Measurements from ENCODE around the gene POM121L2.

The POM121L2 gene
- 0 to 0.10 (median 0) reads per million in 9 experiments for total RNA-seq

DNA sequence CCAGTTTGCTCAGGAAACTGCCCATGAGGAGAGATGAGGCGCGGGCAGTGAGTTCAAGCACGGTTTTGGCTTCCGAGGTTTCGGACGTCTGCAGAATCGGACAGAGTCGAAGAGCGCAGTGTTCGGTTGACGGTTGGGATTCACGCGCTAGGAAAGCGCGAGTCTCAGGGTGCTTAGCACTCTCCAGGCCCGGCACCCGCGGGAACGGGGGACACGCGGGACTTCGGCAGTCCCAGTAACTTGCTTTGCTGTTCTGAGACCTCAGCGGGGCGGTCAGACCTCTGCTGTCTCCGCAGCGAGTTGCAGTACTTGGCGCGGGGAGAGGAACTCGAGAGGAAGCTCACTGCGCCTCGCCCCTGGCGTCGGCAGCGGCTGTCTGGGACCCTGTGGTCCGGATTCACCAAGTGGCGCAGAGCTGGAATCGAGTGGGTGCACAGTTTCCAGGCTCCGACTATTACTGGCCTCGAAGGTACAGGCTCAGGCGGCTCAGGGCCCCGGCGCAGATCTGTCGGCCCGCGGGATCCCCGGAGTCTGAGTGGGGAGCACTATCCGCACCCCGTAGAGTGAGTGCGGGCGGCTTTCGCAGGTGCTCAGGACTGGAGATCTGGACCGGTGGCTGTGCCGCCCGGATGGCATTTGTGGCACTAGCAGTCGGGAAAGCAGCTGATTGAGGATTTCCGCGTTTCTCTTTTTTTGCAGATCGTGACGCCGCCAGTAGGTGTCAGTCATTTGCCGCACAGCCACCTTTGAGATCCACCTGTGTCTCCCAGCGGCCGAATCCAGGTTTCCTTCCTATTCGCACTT, at the start of gene POM121L2:
Gene POM121L2 (minus strand): TSS at position 128 of the 804 bp plus-strand sequence. CDS start 103 bp downstream, at position 25.
- Mint-ChIP-seq H3K4me1 (ENCODE audit: low read depth in 2 of 2) (peaks cover 13 to 14% of the 10 kb centered on the region in 2 donors), H3K27me3 (peaks cover 68 to 91% of the 10 kb centered on the region in 2 donors), H3K36me3 (ENCODE audit: insufficient read depth) (peaks cover 6% of the 10 kb centered on the region), H3K27ac (peak within 1 kb of the TSS in 1 of 2 donors; percentile 42), H3K9me3 (no peaks in the 10 kb centered on the region), H3K4me3 (peak within 1 kb of the TSS; percentile 77)
- DNase-seq, result peak; percentile 34 to 56 (median 48)
- peak; percentile 61 for ATAC-seq (replicated peaks)

DNA sequence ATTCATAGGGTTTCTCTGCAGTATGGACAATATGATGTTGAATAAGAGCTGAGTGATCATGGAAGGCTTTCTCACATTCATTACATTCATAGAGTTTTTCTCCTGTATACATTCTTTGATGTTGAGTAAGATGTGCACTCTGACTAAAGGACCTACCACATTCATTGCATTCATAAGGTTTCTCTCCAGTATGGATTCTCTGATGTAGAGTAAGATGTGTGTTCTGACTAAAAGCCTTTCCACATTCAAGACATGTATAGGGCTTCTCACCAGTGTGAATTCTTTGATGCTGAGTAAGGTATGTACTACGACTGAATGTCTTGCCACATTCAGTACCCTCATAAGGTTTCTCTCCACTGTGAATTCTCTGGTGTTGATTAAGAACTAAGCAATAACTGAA, 47.2 kb upstream of the POM121L2 start:
- H3K9me3 Mint-ChIP-seq, result peaks cover 9 to 22% of the 10 kb centered on the region in 2 donors
- no peaks in the 10 kb centered on the region for H3K27me3 Mint-ChIP-seq
- DNase-seq, result no peak
- ATAC-seq (replicated peaks), result no peak
- H3K27ac Mint-ChIP-seq, result no peak overlapping the region
- no peaks in the 10 kb centered on the region for H3K4me1 Mint-ChIP-seq (ENCODE audit: low read depth in 2 of 2)
- no peak overlapping the region for H3K4me3 Mint-ChIP-seq
- H3K36me3 Mint-ChIP-seq (ENCODE audit: insufficient read depth), result peaks cover 4% of the 10 kb centered on the region

DNA sequence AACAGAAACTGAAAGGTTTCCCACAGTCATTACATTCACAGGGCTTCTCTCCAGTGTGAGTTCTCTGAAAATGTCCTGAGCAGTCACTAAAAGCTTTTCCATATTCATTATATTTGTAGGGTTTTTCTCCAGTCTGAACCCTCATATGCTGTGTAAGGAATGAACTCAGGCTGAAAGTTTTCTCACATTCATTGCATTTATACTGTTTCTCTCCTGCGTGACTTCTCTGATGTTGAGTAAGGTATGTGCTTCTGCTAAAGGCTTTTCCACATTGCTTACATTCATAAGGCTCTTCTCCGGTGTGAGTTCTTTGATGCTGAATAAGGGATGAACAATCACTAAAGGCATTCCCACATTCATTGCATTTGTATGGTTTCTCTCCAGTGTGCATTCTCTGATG, 46.7 kb upstream of the POM121L2 start:
- Mint-ChIP-seq H3K36me3 (ENCODE audit: insufficient read depth) (peaks cover 4% of the 10 kb centered on the region), H3K9me3 (peaks cover 9 to 22% of the 10 kb centered on the region in 2 donors), H3K4me1 (ENCODE audit: low read depth in 2 of 2) (no peaks in the 10 kb centered on the region), H3K27me3 (no peaks in the 10 kb centered on the region), H3K4me3 (no peak overlapping the region), H3K27ac (no peak overlapping the region)
- ATAC-seq (replicated peaks) (no peak), DNase-seq (no peak)

DNA sequence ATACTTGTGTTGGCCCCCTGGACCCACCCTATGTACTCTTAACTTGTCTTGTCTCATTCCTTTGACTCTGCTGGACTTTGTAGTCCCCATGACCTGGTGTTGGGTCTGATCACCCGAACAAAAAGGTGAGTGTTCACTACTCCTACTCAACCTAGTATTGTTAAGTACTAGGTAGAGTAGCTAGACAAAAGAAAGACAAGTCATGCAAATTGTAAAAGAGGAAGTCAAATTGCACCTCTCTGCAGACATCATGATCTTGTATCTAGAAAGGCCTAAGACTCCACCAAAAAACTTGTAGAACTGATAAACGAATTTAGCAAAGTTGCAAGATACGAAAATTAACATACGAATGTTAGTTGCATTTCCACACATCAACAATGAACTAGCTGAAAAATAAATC, 40.8 kb upstream of the POM121L2 start:
- no peak overlapping the region for H3K27ac Mint-ChIP-seq
- no peak for DNase-seq

DNA sequence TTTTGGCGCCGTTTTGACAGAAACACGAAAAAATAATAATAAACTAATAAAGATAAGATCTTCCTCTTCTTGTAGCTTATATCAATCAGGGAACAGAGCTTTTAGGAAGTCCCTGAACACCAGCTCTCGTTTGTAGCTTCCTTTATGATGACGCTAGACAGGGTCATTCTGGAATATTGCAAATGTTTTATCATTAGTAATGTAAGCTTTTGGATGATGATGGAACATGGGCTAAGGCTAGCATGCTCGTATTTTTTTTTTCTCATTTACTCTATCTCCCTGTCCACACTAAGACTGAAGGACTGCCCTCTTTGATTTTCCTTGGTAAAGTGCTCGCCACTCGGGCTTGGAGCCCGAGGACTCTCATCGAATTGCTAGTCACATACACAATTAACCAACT, 22.1 kb upstream of the POM121L2 start:
- Mint-ChIP-seq H3K36me3 (ENCODE audit: insufficient read depth) (peaks cover 13% of the 10 kb centered on the region), H3K9me3 (no peaks in the 10 kb centered on the region), H3K4me3 (peak overlapping the region in 1 of 2 donors; percentile 23), H3K27me3 (peaks cover 14 to 47% of the 10 kb centered on the region in 2 donors), H3K4me1 (ENCODE audit: low read depth in 2 of 2) (peaks cover 6 to 9% of the 10 kb centered on the region in 2 donors), H3K27ac (no peak overlapping the region)
- DNase-seq, result no peak
- no peak for ATAC-seq (replicated peaks)

More for the DNA sequence above, 40.8 kb upstream of the POM121L2 start:
- Mint-ChIP-seq H3K4me1 (ENCODE audit: low read depth in 2 of 2) (no peaks in the 10 kb centered on the region), H3K4me3 (no peak overlapping the region), H3K27me3 (peaks cover 9 to 14% of the 10 kb centered on the region in 2 donors), H3K36me3 (ENCODE audit: insufficient read depth) (no peaks in the 10 kb centered on the region), H3K9me3 (peaks cover 2 to 7% of the 10 kb centered on the region in 2 donors)
- ATAC-seq (replicated peaks), result no peak

DNA sequence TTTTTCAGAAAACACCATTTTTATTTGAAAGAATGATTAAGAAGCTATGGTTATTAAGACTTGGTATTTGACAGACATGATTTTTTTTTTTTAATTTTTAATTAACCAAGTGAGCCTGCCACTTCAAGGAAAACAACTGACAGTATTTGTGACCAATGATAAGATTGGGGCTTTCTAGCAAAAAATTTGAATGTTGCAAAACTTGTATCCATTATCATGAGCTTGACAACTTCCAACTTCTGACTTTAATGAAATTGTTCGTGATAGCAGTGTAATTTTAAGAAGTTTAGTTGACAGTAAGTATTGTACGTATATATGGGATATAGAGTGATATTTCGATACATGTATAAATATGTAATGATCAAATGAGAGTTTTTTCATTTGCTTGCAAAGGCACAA, 21.6 kb upstream of the POM121L2 start:
- ATAC-seq (replicated peaks) (no peak), DNase-seq (no peak)
- Mint-ChIP-seq H3K36me3 (ENCODE audit: insufficient read depth) (peaks cover 13% of the 10 kb centered on the region), H3K27me3 (peaks cover 17 to 47% of the 10 kb centered on the region in 2 donors), H3K4me3 (peak overlapping the region in 1 of 2 donors; percentile 85), H3K27ac (no peak overlapping the region), H3K4me1 (ENCODE audit: low read depth in 2 of 2) (peaks cover 6 to 9% of the 10 kb centered on the region in 2 donors), H3K9me3 (no peaks in the 10 kb centered on the region)

DNA sequence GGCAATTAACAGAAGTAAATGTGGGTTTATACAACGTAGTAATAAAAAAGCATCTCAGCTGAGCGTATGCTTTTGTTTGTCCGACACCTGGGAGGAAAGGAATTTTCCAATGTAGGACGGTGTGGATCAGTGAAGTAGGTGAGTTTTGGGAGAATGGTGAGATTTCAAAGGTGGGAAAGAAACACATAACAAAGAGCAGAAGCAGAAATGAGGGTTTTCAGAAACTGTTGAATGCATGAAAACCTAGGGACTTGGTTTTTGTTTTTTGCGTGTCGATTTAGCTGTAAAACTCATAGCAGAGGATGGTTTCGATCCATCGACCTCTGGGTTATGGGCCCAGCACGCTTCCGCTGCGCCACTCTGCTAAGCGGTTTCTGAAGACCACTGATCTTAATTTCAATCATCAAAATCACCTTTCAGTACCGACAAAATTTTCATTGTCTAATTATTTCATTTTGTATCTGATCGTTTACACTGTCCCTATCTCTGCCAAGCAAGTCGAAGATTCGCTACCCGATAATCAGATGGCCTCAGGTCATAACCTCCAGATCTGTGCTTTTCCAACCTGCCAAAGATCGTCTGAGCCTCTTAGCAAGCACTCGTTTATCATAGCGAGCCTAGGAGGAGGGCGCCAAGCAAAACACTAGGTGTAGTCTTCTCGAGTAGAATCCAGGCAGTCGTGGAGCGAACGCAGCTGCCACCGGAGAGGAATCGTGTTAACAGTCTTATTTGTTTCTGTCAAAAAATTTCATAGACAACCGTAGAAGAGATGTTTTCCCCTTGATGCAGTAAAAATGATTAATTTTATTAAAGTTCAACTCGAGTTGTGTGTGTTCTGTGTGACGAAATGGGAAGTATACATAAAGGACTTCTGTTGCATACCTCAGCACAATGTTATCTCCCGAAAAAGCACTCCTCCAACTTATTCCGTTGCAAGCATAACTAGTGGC, 20.9 kb upstream of the POM121L2 start:
- Mint-ChIP-seq H3K27me3 (peaks cover 13 to 44% of the 10 kb centered on the region in 2 donors), H3K4me3 (peak overlapping the region; percentile 75 to 85), H3K4me1 (ENCODE audit: low read depth in 2 of 2) (peaks cover 6 to 9% of the 10 kb centered on the region in 2 donors), H3K36me3 (ENCODE audit: insufficient read depth) (peaks cover 13% of the 10 kb centered on the region), H3K9me3 (no peaks in the 10 kb centered on the region), H3K27ac (peak overlapping the region; percentile 94 to 95)
- ATAC-seq (replicated peaks) (peak; percentile 74), DNase-seq (peak; percentile 41 to 65 (median 53))

DNA sequence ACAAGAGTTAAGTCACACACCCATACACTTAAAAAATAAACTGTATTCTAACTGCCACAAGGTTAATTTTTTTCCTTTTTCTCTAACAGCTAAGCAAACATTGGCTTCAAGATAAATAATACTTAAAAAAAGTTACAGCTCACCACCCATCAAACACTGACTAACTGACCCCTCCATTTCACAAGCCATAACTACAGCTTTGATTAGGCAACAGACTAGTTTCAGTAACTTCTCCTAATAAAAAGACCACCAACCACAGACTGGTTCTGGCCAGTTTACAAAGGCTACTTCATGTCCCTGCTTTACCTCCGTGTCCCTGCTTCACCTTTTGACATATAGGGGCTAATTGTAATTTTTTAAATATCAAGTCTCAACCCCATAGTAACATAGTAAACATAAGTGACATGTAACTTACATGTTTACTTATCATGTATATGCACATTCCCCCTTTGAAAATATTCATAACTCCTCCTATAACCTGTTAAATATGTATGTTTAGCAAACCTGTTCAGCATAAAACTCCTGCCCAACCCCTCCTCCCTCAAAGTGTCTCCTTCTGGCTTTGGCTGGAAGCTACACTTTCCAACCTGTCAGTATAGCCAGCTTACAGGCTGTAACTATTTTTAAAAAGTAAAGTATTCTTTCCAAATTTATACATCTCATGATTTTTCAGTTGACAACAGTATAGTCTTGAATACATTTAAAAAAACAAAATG, 15.1 kb upstream of the POM121L2 start:
- Mint-ChIP-seq H3K27me3 (peaks cover 43 to 59% of the 10 kb centered on the region in 2 donors), H3K9me3 (no peaks in the 10 kb centered on the region), H3K36me3 (ENCODE audit: insufficient read depth) (no peaks in the 10 kb centered on the region), H3K27ac (no peak overlapping the region), H3K4me3 (no peak overlapping the region), H3K4me1 (ENCODE audit: low read depth in 2 of 2) (no peaks in the 10 kb centered on the region)
- no peak for DNase-seq
- ATAC-seq (replicated peaks), result no peak

DNA sequence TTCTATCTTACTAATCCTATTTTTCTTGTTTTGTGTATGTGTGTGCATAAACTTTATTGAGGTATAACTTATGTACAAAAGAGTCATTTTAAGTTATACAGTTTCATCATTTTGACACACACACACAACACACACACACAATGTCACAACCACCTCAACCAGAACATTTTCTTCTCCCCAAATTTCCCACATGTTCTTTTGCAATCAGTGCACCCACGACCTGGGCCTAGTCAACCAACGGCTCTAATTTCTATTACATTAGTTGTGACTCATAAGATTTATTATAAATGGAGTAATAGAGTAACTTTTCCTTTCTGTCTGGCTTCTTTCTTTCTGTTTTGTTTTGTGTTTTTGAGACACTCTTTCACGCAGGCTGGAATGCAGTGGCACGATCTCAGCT, 9.8 kb upstream of the POM121L2 start:
- Mint-ChIP-seq H3K27ac (no peak overlapping the region), H3K27me3 (peaks cover 33 to 39% of the 10 kb centered on the region in 2 donors), H3K4me1 (ENCODE audit: low read depth in 2 of 2) (no peaks in the 10 kb centered on the region), H3K4me3 (no peak overlapping the region), H3K36me3 (ENCODE audit: insufficient read depth) (no peaks in the 10 kb centered on the region), H3K9me3 (no peaks in the 10 kb centered on the region)
- DNase-seq, result no peak
- ATAC-seq (replicated peaks), result no peak

DNA sequence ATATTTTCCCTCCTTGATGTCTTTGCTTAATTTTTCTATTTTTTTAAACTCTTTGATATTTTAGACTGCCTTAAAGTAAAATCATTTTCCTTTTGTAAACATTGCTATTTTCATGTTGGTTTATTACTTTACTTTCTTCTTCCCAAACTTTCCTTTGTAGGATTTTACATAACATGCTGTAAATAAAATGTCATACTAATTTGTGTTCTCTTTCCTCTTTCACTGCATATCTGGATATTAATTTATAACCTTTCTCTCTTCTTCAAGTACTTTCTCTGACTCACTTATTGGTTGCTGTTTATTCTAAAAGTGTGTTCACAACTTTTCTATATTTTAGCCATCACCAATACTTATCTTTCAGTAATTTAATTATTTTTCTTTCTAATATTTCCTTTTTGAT, 9.3 kb upstream of the POM121L2 start:
- DNase-seq, result no peak
- H3K4me1 Mint-ChIP-seq (ENCODE audit: low read depth in 2 of 2), result no peaks in the 10 kb centered on the region
- no peak for ATAC-seq (replicated peaks)
- H3K27ac Mint-ChIP-seq, result no peak overlapping the region
- H3K9me3 Mint-ChIP-seq, result no peaks in the 10 kb centered on the region
- H3K36me3 Mint-ChIP-seq (ENCODE audit: insufficient read depth), result no peaks in the 10 kb centered on the region
- peaks cover 33 to 39% of the 10 kb centered on the region in 2 donors for H3K27me3 Mint-ChIP-seq
- no peak overlapping the region for H3K4me3 Mint-ChIP-seq

DNA sequence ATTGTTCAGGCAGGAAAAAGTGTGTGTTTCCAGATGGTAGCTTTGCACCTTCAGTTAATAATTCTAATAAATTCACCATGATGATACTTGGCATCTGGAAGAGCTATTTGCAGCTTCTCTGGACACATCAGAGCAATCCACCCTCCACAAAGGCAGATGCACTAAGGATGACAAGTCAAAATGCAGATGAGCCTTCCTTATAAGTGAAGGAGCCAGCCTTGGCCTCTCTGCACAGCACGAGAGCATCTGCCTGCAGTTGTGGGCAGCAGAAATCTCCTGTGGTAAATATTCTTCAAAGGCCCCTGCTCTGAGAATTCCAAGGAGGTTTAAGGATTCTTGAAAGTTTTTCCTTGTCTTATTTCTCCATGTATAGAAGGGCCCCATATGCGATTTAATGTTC, 6.9 kb upstream of the POM121L2 start:
- Mint-ChIP-seq H3K4me3 (no peak overlapping the region), H3K9me3 (no peaks in the 10 kb centered on the region), H3K27ac (no peak overlapping the region), H3K36me3 (ENCODE audit: insufficient read depth) (no peaks in the 10 kb centered on the region), H3K27me3 (peaks cover 38 to 46% of the 10 kb centered on the region in 2 donors), H3K4me1 (ENCODE audit: low read depth in 2 of 2) (no peaks in the 10 kb centered on the region)
- DNase-seq, result no peak
- no peak for ATAC-seq (replicated peaks)

DNA sequence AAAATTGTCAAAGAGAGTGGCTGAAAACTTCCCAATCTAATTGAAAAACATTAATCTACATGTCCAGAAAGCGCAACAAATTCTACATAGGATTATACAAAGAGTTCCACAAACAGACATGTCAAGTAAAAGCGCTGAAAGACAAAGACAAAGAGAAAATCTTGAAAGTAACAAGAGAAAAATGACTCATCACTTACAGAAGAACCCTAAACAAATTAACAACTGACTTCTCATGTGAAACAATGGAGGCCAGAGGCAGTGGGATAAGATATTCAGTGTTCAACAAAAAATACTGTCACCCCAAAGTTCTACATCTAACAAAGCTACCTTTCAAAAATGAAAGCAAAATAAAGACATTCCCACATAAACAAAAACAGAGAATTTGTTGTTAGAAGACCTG, 2.0 kb upstream of the POM121L2 start:
- Mint-ChIP-seq H3K4me3 (no peak overlapping the region), H3K9me3 (no peaks in the 10 kb centered on the region), H3K27me3 (peaks cover 53 to 74% of the 10 kb centered on the region in 2 donors)

DNA sequence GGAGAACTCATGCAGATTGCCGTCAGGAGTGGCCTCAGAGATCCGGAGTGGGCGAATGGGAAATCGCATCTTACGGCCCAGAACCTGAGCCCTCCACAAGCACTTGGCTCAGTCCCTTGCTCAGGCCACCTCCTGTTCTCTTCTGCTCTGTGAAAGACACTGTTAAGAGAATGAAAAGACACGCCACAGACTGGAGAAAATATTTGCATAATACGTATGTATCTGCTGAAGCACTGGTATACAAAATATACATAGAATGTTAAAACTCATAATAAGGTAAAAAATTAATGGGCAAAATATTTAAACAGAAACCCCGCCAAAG, 838 bp upstream of the POM121L2 start:
- Mint-ChIP-seq H3K27ac (no peak overlapping the region), H3K9me3 (no peaks in the 10 kb centered on the region), H3K4me1 (ENCODE audit: low read depth in 2 of 2) (peaks cover 13 to 14% of the 10 kb centered on the region in 2 donors), H3K27me3 (peaks cover 63 to 85% of the 10 kb centered on the region in 2 donors), H3K36me3 (ENCODE audit: insufficient read depth) (peaks cover 6% of the 10 kb centered on the region), H3K4me3 (peak overlapping the region; percentile 77)
- peak; percentile 35 for ATAC-seq (replicated peaks)
- no peak for DNase-seq

More for the DNA sequence above, 2.0 kb upstream of the POM121L2 start:
- DNase-seq (no peak), ATAC-seq (replicated peaks) (no peak)
- H3K36me3 Mint-ChIP-seq (ENCODE audit: insufficient read depth), result peaks cover 6% of the 10 kb centered on the region
- no peak overlapping the region for H3K27ac Mint-ChIP-seq
- H3K4me1 Mint-ChIP-seq (ENCODE audit: low read depth in 2 of 2), result peaks cover 13 to 14% of the 10 kb centered on the region in 2 donors
